Measurements from ENCODE around the gene GABRD. TPM values are rescaled to one million over a fixed set of nuclear protein-coding genes. Genes with fewer than 3 reads are reported as not detected.
A peak's percentile ranks its signal among the peaks of the same experiment; 100 is the strongest.

Gene GABRD
- total RNA-seq, 1 donor: not detected

- Histone ChIP-seq H4K20me1 (ENCODE audit: insufficient read depth, low read length) (no peaks in the 10 kb centered on the region), H3K4me2 (ENCODE audit: insufficient read depth, low read length) (no peak overlapping the region), H3K4me1 (ENCODE audit: insufficient read depth, low read length) (no peaks in the 10 kb centered on the region), H3K27me3 (ENCODE audit: insufficient read depth, low read length) (peaks cover 7% of the 10 kb centered on the region), H3K27ac (ENCODE audit: low read depth, low read length) (no peak overlapping the region), H3K79me2 (ENCODE audit: insufficient read depth, low read length) (no peaks in the 10 kb centered on the region), H2AFZ (ENCODE audit: low read length) (no peak overlapping the region), H3K4me3 (ENCODE audit: insufficient read depth, low read length) (no peak overlapping the region), H3K9me3 (ENCODE audit: low read depth, low read length) (no peaks in the 10 kb centered on the region), H3K36me3 (ENCODE audit: insufficient read depth, low read length) (no peaks in the 10 kb centered on the region)
- TF ChIP-seq, protein P1, sequence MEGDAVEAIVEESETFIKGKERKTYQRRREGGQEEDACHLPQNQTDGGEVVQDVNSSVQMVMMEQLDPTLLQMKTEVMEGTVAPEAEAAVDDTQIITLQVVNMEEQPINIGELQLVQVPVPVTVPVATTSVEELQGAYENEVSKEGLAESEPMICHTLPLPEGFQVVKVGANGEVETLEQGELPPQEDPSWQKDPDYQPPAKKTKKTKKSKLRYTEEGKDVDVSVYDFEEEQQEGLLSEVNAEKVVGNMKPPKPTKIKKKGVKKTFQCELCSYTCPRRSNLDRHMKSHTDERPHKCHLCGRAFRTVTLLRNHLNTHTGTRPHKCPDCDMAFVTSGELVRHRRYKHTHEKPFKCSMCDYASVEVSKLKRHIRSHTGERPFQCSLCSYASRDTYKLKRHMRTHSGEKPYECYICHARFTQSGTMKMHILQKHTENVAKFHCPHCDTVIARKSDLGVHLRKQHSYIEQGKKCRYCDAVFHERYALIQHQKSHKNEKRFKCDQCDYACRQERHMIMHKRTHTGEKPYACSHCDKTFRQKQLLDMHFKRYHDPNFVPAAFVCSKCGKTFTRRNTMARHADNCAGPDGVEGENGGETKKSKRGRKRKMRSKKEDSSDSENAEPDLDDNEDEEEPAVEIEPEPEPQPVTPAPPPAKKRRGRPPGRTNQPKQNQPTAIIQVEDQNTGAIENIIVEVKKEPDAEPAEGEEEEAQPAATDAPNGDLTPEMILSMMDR (IDR thresholded peaks at IDR 0.05; ENCODE audit: extremely low read depth, low read depth, low read length): no peak
- DNase-seq (ENCODE audit: insufficient read length, low spot score, missing footprints): no peak
Observed at GRCh38 chr1:2070016-2070415, 50.9 kb downstream of the GABRD start.

GRCh38 chr1:2070800-2071530, 51.8 kb downstream of the GABRD start:
- TF ChIP-seq, protein P1 (IDR thresholded peaks at IDR 0.05; ENCODE audit: extremely low read depth, low read depth, low read length): no peak
- H4K20me1 ChIP-seq (ENCODE audit: insufficient read depth, low read length): no peaks in the 10 kb centered on the region
- H3K4me2 ChIP-seq (ENCODE audit: insufficient read depth, low read length): no peak overlapping the region
- no peaks in the 10 kb centered on the region for H3K79me2 ChIP-seq (ENCODE audit: insufficient read depth, low read length)
- no peaks in the 10 kb centered on the region for H3K4me1 ChIP-seq (ENCODE audit: insufficient read depth, low read length)
- no peak overlapping the region for H2AFZ ChIP-seq (ENCODE audit: low read length)
- DNase-seq (ENCODE audit: insufficient read length, low spot score, missing footprints): no peak
- H3K36me3 ChIP-seq (ENCODE audit: insufficient read depth, low read length): no peaks in the 10 kb centered on the region
- H3K27ac ChIP-seq (ENCODE audit: low read depth, low read length): no peak overlapping the region
- H3K9me3 ChIP-seq (ENCODE audit: low read depth, low read length): no peaks in the 10 kb centered on the region
- peaks cover 7% of the 10 kb centered on the region for H3K27me3 ChIP-seq (ENCODE audit: insufficient read depth, low read length)
- no peak overlapping the region for H3K4me3 ChIP-seq (ENCODE audit: insufficient read depth, low read length)

DNA sequence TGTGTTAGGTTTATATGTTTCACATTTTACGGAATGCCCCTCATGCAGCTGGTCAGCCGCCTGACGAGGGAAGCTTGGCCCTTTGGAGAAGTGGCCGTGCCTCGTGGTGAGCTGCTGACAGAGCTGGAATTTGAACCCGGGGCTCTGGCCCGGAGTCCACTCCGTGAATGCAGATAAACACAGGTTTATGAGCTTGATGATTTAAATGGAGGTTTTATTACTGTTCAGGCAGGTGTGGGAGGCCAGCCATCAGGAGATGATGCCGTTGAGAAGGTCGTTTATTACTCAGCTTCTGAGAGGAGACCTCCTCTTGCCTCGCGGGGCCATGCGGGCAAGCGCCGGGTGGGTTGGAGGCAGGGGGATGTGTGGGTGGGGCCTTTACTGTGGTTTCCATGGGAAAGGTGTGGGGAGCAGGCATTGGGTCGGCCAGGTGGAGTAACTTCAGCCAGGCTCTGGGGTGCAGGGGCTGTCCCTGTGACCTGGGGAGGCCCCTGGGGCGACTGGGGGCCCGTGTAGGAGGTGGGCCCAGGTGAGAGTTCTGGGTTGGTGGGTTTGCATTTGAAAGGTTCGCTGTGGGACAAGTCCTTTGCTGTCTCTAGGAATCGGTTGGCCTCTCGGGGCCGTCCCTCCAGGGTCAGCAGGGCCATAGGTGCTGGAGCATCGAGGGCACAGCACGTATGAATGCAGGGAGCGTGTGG, 53.1 kb downstream of the GABRD start:
- Histone ChIP-seq H3K4me1 (ENCODE audit: insufficient read depth, low read length) (no peaks in the 10 kb centered on the region), H2AFZ (ENCODE audit: low read length) (no peak overlapping the region), H3K4me3 (ENCODE audit: insufficient read depth, low read length) (no peak overlapping the region), H3K9me3 (ENCODE audit: low read depth, low read length) (no peaks in the 10 kb centered on the region), H3K79me2 (ENCODE audit: insufficient read depth, low read length) (no peaks in the 10 kb centered on the region), H3K27me3 (ENCODE audit: insufficient read depth, low read length) (peaks cover 7% of the 10 kb centered on the region), H3K36me3 (ENCODE audit: insufficient read depth, low read length) (no peaks in the 10 kb centered on the region), H4K20me1 (ENCODE audit: insufficient read depth, low read length) (no peaks in the 10 kb centered on the region), H3K27ac (ENCODE audit: low read depth, low read length) (no peak overlapping the region), H3K4me2 (ENCODE audit: insufficient read depth, low read length) (peak overlapping the region; percentile 16)
- no peak for DNase-seq (ENCODE audit: insufficient read length, low spot score, missing footprints)
- TF ChIP-seq, protein P1 (IDR thresholded peaks at IDR 0.05; ENCODE audit: extremely low read depth, low read depth, low read length): no peak

DNA sequence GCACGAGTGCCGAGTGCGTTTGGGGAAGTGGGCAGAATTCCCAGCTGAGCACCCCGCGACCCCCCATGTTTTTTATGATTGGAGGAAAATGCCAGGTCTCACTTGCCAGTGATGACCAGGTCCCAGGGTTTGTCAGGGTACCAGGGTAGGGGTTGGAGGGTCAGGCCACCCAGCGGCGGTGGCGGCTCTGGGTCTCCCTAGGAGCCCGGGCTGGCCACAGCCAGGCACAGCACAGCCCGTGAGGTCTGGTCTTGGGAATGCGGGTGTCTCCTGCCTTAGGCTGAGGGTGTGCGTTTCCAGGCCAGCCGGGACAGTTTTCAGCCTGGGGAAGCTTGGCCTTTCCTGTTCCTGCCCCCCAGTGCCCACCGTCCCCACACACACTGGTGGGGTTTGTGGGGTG, 53.7 kb downstream of the GABRD start:
- no peak for DNase-seq (ENCODE audit: insufficient read length, low spot score, missing footprints)
- H3K9me3 ChIP-seq (ENCODE audit: low read depth, low read length): peaks cover under 1% of the 10 kb centered on the region
- no peak overlapping the region for H3K4me2 ChIP-seq (ENCODE audit: insufficient read depth, low read length)
- peaks cover 7% of the 10 kb centered on the region for H3K27me3 ChIP-seq (ENCODE audit: insufficient read depth, low read length)
- no peaks in the 10 kb centered on the region for H4K20me1 ChIP-seq (ENCODE audit: insufficient read depth, low read length)
- TF ChIP-seq, protein P1 (IDR thresholded peaks at IDR 0.05; ENCODE audit: extremely low read depth, low read depth, low read length): no peak
- no peaks in the 10 kb centered on the region for H3K4me1 ChIP-seq (ENCODE audit: insufficient read depth, low read length)
- no peak overlapping the region for H2AFZ ChIP-seq (ENCODE audit: low read length)
- no peaks in the 10 kb centered on the region for H3K36me3 ChIP-seq (ENCODE audit: insufficient read depth, low read length)
- H3K79me2 ChIP-seq (ENCODE audit: insufficient read depth, low read length): no peaks in the 10 kb centered on the region
- no peak overlapping the region for H3K27ac ChIP-seq (ENCODE audit: low read depth, low read length)
- H3K4me3 ChIP-seq (ENCODE audit: insufficient read depth, low read length): no peak overlapping the region

All from osteoblast (primary cell).